HEK293T (cell line): ENCODE results near the gene SLC5A10.
"Not testable (repeated sequence)": the region's sequence is repeated elsewhere in the genome, so short reads cannot be mapped to it uniquely, and the experiment has no call there.

Experiments
- CTCF ChIA-PET: fragments of 350-600 bp; formaldehyde crosslinking; extraction: SDS; loops from one replicate; lab custom pipeline; 2021; ENCODE audit warnings: antibody characterized with exemption, inconsistent platforms; lab: Yijun Ruan, JAX
- POLR2A ChIA-PET: fragments of 350-600 bp; formaldehyde crosslinking; extraction: SDS; loops from one replicate; lab custom pipeline; 2020; ENCODE audit warnings: antibody characterized with exemption, inconsistent platforms; lab: Yijun Ruan, JAX
- DNase-seq: peaks from one replicate; pipeline ENCODE4 v3.0.0; 2012; ENCODE audit warnings: mixed read lengths; ENCODE audit errors: extremely low spot score
- ARNT ChIP-seq: fragments of 450-650 bp; IDR thresholded peaks from 2 replicates; pipeline ENCODE4 v1.6.1; 2017; ENCODE audit warnings: mild to moderate bottlenecking
- BHLHE40 ChIP-seq: fragments of 450-650 bp; IDR thresholded peaks from 2 replicates; pipeline ENCODE4 v1.6.1; 2016; ENCODE audit warnings: mild to moderate bottlenecking, moderate library complexity, borderline replicate concordance
- CTBP1 ChIP-seq: fragments of 450-650 bp; IDR thresholded peaks from 2 replicates; pipeline ENCODE4 v1.6.1; 2016; ENCODE audit warnings: borderline replicate concordance
- ELF4 ChIP-seq: fragments of 450-650 bp; IDR thresholded peaks from 2 replicates; pipeline ENCODE4 v1.6.1; 2017; ENCODE audit warnings: antibody characterized with exemption
- FOXA1 ChIP-seq: fragments of 450-650 bp; IDR thresholded peaks from 2 replicates; pipeline ENCODE4 v1.6.1; 2016; ENCODE audit warnings: mild to moderate bottlenecking
- FOXK2 ChIP-seq: fragments of 450-650 bp; IDR thresholded peaks from 2 replicates; pipeline ENCODE4 v1.6.1; 2016; ENCODE audit warnings: mild to moderate bottlenecking
- FOXM1 ChIP-seq: fragments of 450-650 bp; IDR thresholded peaks from 2 replicates; pipeline ENCODE4 v1.6.1; 2017; ENCODE audit warnings: mild to moderate bottlenecking, borderline replicate concordance
- HDGF ChIP-seq: fragments of 450-650 bp; IDR thresholded peaks from 2 replicates; pipeline ENCODE4 v1.6.1; 2017; ENCODE audit warnings: antibody characterized with exemption, borderline replicate concordance
- L3MBTL2 ChIP-seq: fragments of 450-650 bp; conservative IDR thresholded peaks from 2 replicates; pipeline ENCODE4 v1.6.1; 2016; ENCODE audit warnings: mild to moderate bottlenecking
- LEF1 ChIP-seq: fragments of 450-650 bp; IDR thresholded peaks from 2 replicates; pipeline ENCODE4 v1.6.1; 2017; ENCODE audit warnings: mild to moderate bottlenecking, borderline replicate concordance
- NFRKB ChIP-seq: fragments of 450-650 bp; IDR thresholded peaks from 2 replicates; pipeline ENCODE4 v1.6.1; 2016; ENCODE audit warnings: mild to moderate bottlenecking, moderate library complexity
- SP1 ChIP-seq: fragments of 450-650 bp; IDR thresholded peaks from 2 replicates; pipeline ENCODE4 v1.6.1; 2017
- SUZ12 ChIP-seq: fragments of 450-650 bp; IDR thresholded peaks from 2 replicates; pipeline ENCODE4 v1.6.1; 2016; ENCODE audit warnings: mild to moderate bottlenecking
- TARDBP ChIP-seq: fragments of 450-650 bp; IDR thresholded peaks from 2 replicates; pipeline ENCODE4 v1.6.1; 2016
- ZNF384 ChIP-seq: fragments of 450-650 bp; IDR thresholded peaks from 2 replicates; pipeline ENCODE4 v1.6.1; 2016
- TF ChIP-seq, protein P1 (sequence below): fragments of 450-650 bp; IDR thresholded peaks from 2 replicates; pipeline ENCODE4 v1.6.1; 2016

Gene SLC5A10

DNA sequence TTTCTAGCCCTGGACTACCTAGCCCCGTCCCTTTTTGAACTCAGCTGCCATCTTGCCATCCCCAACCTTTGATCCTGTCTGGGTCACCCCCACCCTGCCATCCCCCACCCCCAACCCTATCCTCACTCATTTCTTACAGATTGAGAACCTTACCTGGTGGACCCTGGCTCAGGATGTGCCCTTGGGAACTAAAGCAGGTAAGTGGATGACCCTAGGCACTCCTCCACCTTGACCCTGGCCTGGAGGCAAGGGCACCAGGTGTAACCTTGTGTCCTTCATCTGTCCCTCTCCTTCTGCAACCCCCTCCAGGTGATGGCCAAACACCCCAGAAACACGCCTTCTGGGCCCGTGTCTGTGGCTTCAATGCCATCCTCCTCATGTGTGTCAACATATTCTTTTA, 68.1 kb downstream of the SLC5A10 start:
- POLR2A ChIA-PET: interaction anchor here (1.6 kb wide), 1 partner anchor 9 kb away, joined by 4 read pairs; no protein-coding TSS in a partner anchor
- CTCF ChIA-PET: no interaction called here
- DNase-seq: no peak
- TF ChIP-seq LEF1: no peak
- no peak for TF ChIP-seq ZNF384
- no peak for TF ChIP-seq SP1
- TF ChIP-seq ARNT: no peak
- TF ChIP-seq SUZ12: no peak
- no peak for TF ChIP-seq NFRKB
- TF ChIP-seq FOXA1: no peak
- TF ChIP-seq HDGF: no peak

DNA sequence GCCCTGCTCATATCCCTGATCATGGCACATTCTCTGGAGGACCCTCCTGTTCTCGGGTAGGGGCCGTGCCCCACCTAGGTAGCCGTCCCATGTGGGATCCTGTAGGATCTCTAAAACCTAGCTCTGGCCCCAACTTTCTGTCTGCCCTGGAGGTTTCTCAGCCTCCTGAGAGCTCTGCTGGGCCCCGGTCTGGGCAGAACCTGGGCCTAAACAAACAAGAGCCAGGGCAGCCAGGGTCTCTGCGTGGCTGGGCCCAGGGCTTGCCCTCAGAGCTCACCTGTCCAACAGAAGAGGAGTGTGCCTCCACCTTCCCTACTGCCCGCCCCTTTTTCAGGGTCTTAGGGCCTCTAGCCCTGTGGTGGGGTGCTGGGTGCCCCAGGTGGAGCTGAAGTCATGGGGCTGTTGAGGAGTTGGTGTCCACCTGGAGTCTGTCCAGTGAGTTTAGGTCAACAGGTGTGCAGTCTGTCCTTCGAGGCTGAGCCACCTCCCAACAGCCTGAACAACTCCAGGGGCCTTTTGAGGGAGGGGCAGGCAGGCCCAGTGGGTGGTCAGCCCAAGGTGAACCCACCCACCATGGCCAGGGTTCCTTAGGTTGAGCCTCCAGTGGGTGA, 69.2 kb downstream of the SLC5A10 start:
- DNase-seq, CTCF ChIA-PET: not testable (repeated sequence)
- POLR2A ChIA-PET: interaction anchor here (1.6 kb wide), 1 partner anchor 10 kb away, joined by 4 read pairs; no protein-coding TSS in a partner anchor

DNA sequence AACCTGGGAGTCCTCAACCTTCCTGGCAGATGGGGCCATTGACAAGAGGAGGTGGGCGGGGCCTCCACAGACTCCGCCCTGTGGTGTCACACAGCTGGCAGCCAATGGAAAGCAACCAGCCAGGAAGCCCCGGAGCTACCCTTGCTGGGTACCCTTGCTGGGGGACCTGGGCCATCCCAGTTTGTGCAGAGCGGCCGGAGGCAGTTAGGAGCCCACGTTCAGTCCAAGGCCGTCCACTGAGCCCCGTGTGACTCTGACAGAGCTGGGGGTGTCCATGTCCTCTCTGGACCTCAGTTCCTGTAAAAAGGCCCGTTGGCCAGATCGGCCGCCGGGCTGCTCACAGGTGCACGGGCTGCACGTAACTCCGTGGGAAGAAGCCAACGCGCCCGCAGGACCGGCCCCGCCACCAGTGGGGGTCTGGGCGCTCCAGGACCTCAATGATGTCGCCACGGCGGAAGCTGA, 69.7 kb downstream of the SLC5A10 start:
- no peak for DNase-seq
- CTCF ChIA-PET: interaction anchor here (1.7 kb wide), 1 partner anchor 61 kb away, joined by 10 read pairs; no protein-coding TSS in a partner anchor
- TF ChIP-seq, protein P1, sequence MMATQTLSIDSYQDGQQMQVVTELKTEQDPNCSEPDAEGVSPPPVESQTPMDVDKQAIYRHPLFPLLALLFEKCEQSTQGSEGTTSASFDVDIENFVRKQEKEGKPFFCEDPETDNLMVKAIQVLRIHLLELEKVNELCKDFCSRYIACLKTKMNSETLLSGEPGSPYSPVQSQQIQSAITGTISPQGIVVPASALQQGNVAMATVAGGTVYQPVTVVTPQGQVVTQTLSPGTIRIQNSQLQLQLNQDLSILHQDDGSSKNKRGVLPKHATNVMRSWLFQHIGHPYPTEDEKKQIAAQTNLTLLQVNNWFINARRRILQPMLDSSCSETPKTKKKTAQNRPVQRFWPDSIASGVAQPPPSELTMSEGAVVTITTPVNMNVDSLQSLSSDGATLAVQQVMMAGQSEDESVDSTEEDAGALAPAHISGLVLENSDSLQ: no peak
- no peak for TF ChIP-seq FOXK2
- no peak for TF ChIP-seq FOXM1
- TF ChIP-seq BHLHE40: no peak
- TF ChIP-seq NFRKB: no peak
- TF ChIP-seq FOXA1: no peak
- no peak for TF ChIP-seq ZNF384
- no peak for TF ChIP-seq HDGF
- TF ChIP-seq ARNT: no peak
- TF ChIP-seq ELF4: no peak
- TF ChIP-seq SUZ12: no peak
- TF ChIP-seq L3MBTL2: no peak
- POLR2A ChIA-PET: interaction anchor here (1.0 to 1.6 kb wide), 3 partner anchors 8 to 30 kb away, joined by 3 to 4 read pairs (median 4); no protein-coding TSS in a partner anchor

DNA sequence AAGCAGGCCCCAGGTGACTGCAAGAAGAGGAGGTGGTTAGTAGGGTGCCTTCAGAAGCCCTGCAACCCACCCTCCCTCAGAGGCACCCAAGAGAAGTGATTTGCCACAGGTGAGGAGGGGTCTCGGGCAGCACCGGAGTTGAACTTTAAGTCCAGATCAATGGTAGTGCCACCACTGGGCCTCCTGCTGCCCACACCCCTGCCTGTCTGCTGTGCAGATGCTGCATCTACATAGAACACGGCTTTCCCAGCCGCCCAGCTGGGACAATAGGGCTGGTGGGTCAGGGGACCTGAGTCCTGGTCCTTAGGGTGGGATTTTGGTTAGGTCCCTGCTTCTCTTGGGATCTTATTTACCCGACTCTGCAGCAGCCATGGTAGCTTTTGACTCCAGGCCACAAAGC, 70.2 kb downstream of the SLC5A10 start:
- TF ChIP-seq SP1: no peak
- TF ChIP-seq TARDBP: no peak
- no peak for TF ChIP-seq ZNF384
- no peak for TF ChIP-seq FOXM1
- TF ChIP-seq LEF1: no peak
- TF ChIP-seq BHLHE40: no peak
- no peak for TF ChIP-seq NFRKB
- TF ChIP-seq FOXK2: no peak
- ChIA-PET CTCF (interaction anchor here (1.7 kb wide), 1 partner anchor 61 kb away, joined by 10 read pairs; no protein-coding TSS in a partner anchor), POLR2A (interaction anchor here (1.0 to 1.6 kb wide), 4 partner anchors 8 to 30 kb away, joined by 3 to 6 read pairs (median 4); partner anchors contain the start of gene FAM83G)
- no peak for DNase-seq

DNA sequence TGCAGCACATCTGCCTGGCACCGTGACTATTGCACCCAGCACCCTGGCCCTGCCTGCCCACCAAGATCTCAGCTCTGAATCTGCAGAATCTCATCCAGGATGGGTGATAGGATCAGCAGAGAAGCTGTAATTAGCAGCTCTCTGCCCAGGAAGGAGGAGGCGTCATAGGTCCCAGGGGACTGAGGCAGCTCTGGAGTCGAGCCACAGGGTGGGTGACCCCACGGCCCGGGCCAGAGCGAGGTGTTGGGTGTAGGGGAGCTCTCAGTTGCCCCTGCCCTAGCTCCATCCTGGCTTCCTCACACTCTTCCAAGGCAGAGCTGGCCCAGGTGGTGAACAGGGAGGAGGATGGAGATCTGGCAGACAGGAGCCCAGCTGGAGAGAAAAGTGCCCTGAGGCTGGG, 70.8 kb downstream of the SLC5A10 start:
- ChIA-PET CTCF (interaction anchor here (1.0 to 1.7 kb wide), 2 partner anchors 62 to 65 kb away, joined by 3 to 10 read pairs; no protein-coding TSS in a partner anchor), POLR2A (interaction anchor here (1.0 to 1.6 kb wide), 4 partner anchors 9 to 31 kb away, joined by 3 to 6 read pairs (median 4); partner anchors contain the start of gene FAM83G)
- TF ChIP-seq TARDBP: no peak
- TF ChIP-seq SP1: no peak
- TF ChIP-seq SUZ12: no peak
- TF ChIP-seq, protein P1: no peak
- no peak for TF ChIP-seq BHLHE40
- no peak for TF ChIP-seq FOXA1
- TF ChIP-seq NFRKB: no peak
- TF ChIP-seq ELF4: no peak
- no peak for TF ChIP-seq CTBP1
- no peak for TF ChIP-seq L3MBTL2
- DNase-seq: no peak

DNA sequence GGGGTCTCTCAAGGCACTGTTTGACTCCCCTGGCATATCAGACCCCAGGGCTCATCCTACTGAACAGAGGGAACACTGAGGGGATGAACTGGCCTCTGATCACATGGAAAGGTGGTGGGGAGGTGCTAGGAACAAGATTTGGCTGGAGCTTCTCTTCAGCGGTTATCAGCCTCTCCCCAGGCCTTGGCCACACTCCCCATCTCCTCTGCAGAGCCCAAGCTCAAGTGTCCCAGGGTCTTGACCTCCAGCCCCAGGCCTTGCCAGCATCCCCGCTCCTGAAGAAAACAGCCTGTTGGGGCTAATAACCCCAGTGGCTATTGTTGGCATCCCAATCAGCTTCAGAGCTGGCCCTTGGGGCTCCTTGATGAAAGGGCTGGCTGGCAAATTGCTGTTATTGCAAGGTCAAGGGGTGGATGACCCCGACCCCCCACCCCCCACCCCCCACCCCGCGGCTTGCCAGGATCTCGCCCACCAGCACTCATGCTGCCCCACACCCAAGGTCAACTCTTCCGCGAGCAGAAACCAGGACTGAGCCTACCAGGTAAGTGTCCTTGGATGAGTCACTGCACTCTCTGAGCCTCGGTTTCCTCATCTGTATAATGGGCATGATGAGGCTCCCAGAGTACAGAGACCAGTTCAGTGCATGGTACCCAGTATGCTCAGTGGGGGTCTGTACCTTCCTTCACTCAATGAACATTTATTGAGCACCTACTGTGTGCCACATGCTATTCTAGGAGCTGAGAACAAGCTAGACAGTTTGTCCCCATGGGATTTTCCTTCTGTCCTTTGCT, 71.4 kb downstream of the SLC5A10 start:
- no peak for DNase-seq
- CTCF ChIA-PET: interaction anchor here (1.0 to 1.7 kb wide), 2 partner anchors 62 to 66 kb away, joined by 3 to 10 read pairs; no protein-coding TSS in a partner anchor
- POLR2A ChIA-PET: interaction anchor here (1.1 to 1.6 kb wide), 3 partner anchors 18 to 31 kb away, joined by 3 to 6 read pairs (median 4); partner anchors contain the start of gene FAM83G
- TF ChIP-seq FOXM1 (no peak), ELF4 (no peak), TARDBP (no peak), FOXK2 (no peak), NFRKB (no peak), LEF1 (no peak), SP1 (no peak), FOXA1 (no peak), SUZ12 (no peak), CTBP1 (no peak), L3MBTL2 (no peak), HDGF (no peak)
- TF ChIP-seq, protein P1: no peak
